IMR-90 (cell line): ENCODE data around the gene GRN. TPM values are rescaled to one million over a fixed set of nuclear protein-coding genes. Genes with fewer than 3 reads are reported as not detected.

Source experiments
- ATAC-seq: fragments of 200-7000 bp; cut with Tn5 transposase; 2 replicates; pipeline ENCODE4 v1.9.1; 2020; ENCODE audit warnings: low read depth, mild to moderate bottlenecking, moderate library complexity
- BruUV-seq: library from RNA; stranded (reverse); fragments of 400-500 nt; replicated peaks from 2 replicates; lab custom pipeline; 2021; lab: Mats Ljungman, UMichigan
- CTCF ChIA-PET: fragments of 300-600 bp; formaldehyde crosslinking; extraction: SDS; loops from one replicate; lab custom pipeline; 2021; ENCODE audit warnings: antibody characterized with exemption; lab: Yijun Ruan, JAX
- POLR2A ChIA-PET: fragments of 300-600 bp; sonication (Branson Sonifier 250); formaldehyde crosslinking; loops from one replicate; lab custom pipeline; 2022; ENCODE audit warnings: antibody characterized with exemption; ENCODE audit not compliant: unreplicated experiment; lab: Charles Lee
- DNase-seq: peaks from one replicate; pipeline ENCODE4 v3.0.0; 2013
- H2AFZ ChIP-seq: replicated peaks from 2 replicates; pipeline ENCODE3; 2013; ENCODE audit warnings: low read length, mild to moderate bottlenecking; ENCODE audit not compliant: poor library complexity
- H2AK5ac ChIP-seq: 2 replicates; pipeline ENCODE4 v1.6.1; 2013; ENCODE audit warnings: low read depth, low read length, inconsistent platforms
- H2AK9ac ChIP-seq: replicated peaks from 2 replicates; pipeline ENCODE3; 2013; ENCODE audit warnings: mild to moderate bottlenecking, low read depth, low read length, moderate library complexity; ENCODE audit not compliant: poor library complexity
- H2BK120ac ChIP-seq: 2 replicates; pipeline ENCODE4 v1.6.1; 2013; ENCODE audit warnings: low read depth, low read length, inconsistent platforms
- H2BK15ac ChIP-seq: 3 replicates; pipeline ENCODE4 v1.6.1; 2013; ENCODE audit warnings: low read depth, low read length, inconsistent platforms
- H2BK20ac ChIP-seq: 2 replicates; pipeline ENCODE4 v1.6.1; 2013; ENCODE audit warnings: low read depth, mild to moderate bottlenecking, inconsistent platforms, low read length, moderate library complexity
- H2BK5ac ChIP-seq: 2 replicates; pipeline ENCODE4 v1.6.1; 2013; ENCODE audit warnings: mild to moderate bottlenecking, low read depth, low read length, inconsistent platforms; ENCODE audit not compliant: poor library complexity, severe bottlenecking
- H3K14ac ChIP-seq: replicated peaks from 2 replicates; pipeline ENCODE4 v1.6.1; 2013; ENCODE audit warnings: low read depth, low read length, inconsistent platforms
- H3K18ac ChIP-seq: 2 replicates; pipeline ENCODE4 v1.6.1; 2013; ENCODE audit warnings: low read depth, low read length, control low read depth
- H3K23ac ChIP-seq: 2 replicates; pipeline ENCODE4 v1.6.1; 2013; ENCODE audit warnings: low read depth, low read length, inconsistent platforms
- H3K27ac ChIP-seq: 2 replicates; pipeline ENCODE4 v1.5.1; 2013; ENCODE audit warnings: mild to moderate bottlenecking, control low read depth, low read length; ENCODE audit not compliant: insufficient read depth
- H3K27me3 ChIP-seq: 2 replicates; pipeline ENCODE4 v1.6.1; 2013; ENCODE audit warnings: low read length; ENCODE audit not compliant: control insufficient read depth, insufficient read depth
- H3K36me3 ChIP-seq: 2 replicates; pipeline ENCODE4 v1.6.1; 2013; ENCODE audit warnings: low read length, mixed read lengths; ENCODE audit not compliant: control insufficient read depth, insufficient read depth
- H3K4ac ChIP-seq: 2 replicates; pipeline ENCODE4 v1.6.1; 2013; ENCODE audit warnings: low read depth, low read length, inconsistent platforms
- H3K4me1 ChIP-seq: 2 replicates; pipeline ENCODE4 v1.6.1; 2013; ENCODE audit warnings: low read length, mixed read lengths; ENCODE audit not compliant: control insufficient read depth, insufficient read depth
- H3K4me2 ChIP-seq: 2 replicates; pipeline ENCODE4 v1.6.1; 2013; ENCODE audit warnings: low read depth, mild to moderate bottlenecking, control low read depth, low read length, moderate library complexity
- H3K4me3 ChIP-seq: 2 replicates; pipeline ENCODE4 v1.5.1; 2013; ENCODE audit warnings: low read depth, mild to moderate bottlenecking, control low read depth, low read length, moderate library complexity; ENCODE audit not compliant: insufficient read depth
- H3K56ac ChIP-seq: 2 replicates; pipeline ENCODE4 v1.6.1; 2013; ENCODE audit warnings: low read length, inconsistent platforms; ENCODE audit not compliant: insufficient read depth; ENCODE audit errors: extremely low read depth
- H3K79me1 ChIP-seq, 2 experiments: 2 replicates each; pipeline ENCODE4 v1.6.1; 2013; ENCODE audit warnings: low read length in 2 of 2, inconsistent platforms in 1 of 2, low read depth in 1 of 2
- H3K9ac ChIP-seq: 2 replicates; pipeline ENCODE4 v1.6.1; 2013; ENCODE audit warnings: low read depth, low read length, control low read depth
- H3K9me1 ChIP-seq: 2 replicates; pipeline ENCODE4 v1.6.1; 2013; ENCODE audit warnings: low read length, inconsistent platforms; ENCODE audit not compliant: insufficient read depth
- H3K9me3 ChIP-seq: 2 replicates; pipeline ENCODE4 v1.6.1; 2013; ENCODE audit warnings: low read length; ENCODE audit not compliant: control insufficient read depth, insufficient read depth
- H4K20me1 ChIP-seq: 2 replicates; pipeline ENCODE4 v1.6.1; 2013; ENCODE audit warnings: low read length, inconsistent platforms; ENCODE audit not compliant: insufficient read depth
- H4K5ac ChIP-seq: 2 replicates; pipeline ENCODE4 v1.6.1; 2013; ENCODE audit warnings: mild to moderate bottlenecking, low read depth, low read length, control low read depth
- H4K8ac ChIP-seq, 2 experiments: 2 replicates each; pipeline ENCODE4 v1.6.1; 2013; ENCODE audit warnings: low read depth in 2 of 2, low read length in 2 of 2, control low read depth in 1 of 2, inconsistent platforms in 1 of 2
- H4K91ac ChIP-seq: 2 replicates; pipeline ENCODE4 v1.6.1; 2013; ENCODE audit warnings: low read depth, low read length, inconsistent platforms; ENCODE audit not compliant: insufficient read depth
- BHLHE40 ChIP-seq: fragments of 150-350 bp; IDR thresholded peaks from 2 replicates; pipeline ENCODE4 v1.6.1; 2016; ENCODE audit warnings: mild to moderate bottlenecking, low read depth, low read length
- CEBPB ChIP-seq: IDR thresholded peaks from 2 replicates; pipeline ENCODE4 v1.6.1; 2012; ENCODE audit warnings: low read depth, low read length, improper control_type of control experiment
- CHD1 ChIP-seq: IDR thresholded peaks from 2 replicates; pipeline ENCODE4 v1.6.1; 2012; ENCODE audit warnings: low read depth, low read length, improper control_type of control experiment
- CTCF ChIP-seq: conservative IDR thresholded peaks from 2 replicates; pipeline ENCODE4 v1.5.1; 2012; ENCODE audit warnings: mild to moderate bottlenecking, low read depth, low read length, improper control_type of control experiment
- FOS ChIP-seq: fragments of 150-350 bp; IDR thresholded peaks from 2 replicates; pipeline ENCODE4 v1.6.1; 2016; ENCODE audit warnings: low read depth, low read length
- MAFK ChIP-seq: IDR thresholded peaks from 2 replicates; pipeline ENCODE4 v1.6.1; 2012; ENCODE audit warnings: low read depth, low read length, improper control_type of control experiment
- MAZ ChIP-seq: IDR thresholded peaks from 2 replicates; pipeline ENCODE4 v1.6.1; 2012; ENCODE audit warnings: low read depth, mild to moderate bottlenecking, low read length, improper control_type of control experiment, moderate library complexity, borderline replicate concordance
- MXI1 ChIP-seq: IDR thresholded peaks from 2 replicates; pipeline ENCODE4 v1.6.1; 2012; ENCODE audit warnings: low read depth, mild to moderate bottlenecking, low read length, moderate library complexity, borderline replicate concordance
- NFE2L2 ChIP-seq: fragments of 150-350 bp; IDR thresholded peaks from 2 replicates; pipeline ENCODE4 v1.6.1; 2016; ENCODE audit warnings: low read depth, mild to moderate bottlenecking, low read length
- POLR2A ChIP-seq: IDR thresholded peaks from 2 replicates; pipeline ENCODE4 v1.6.1; 2012; ENCODE audit warnings: mild to moderate bottlenecking, low read depth, low read length
- RAD21 ChIP-seq: IDR thresholded peaks from 2 replicates; pipeline ENCODE4 v1.6.1; 2012; ENCODE audit warnings: low read length, improper control_type of control experiment
- RCOR1 ChIP-seq: IDR thresholded peaks from 2 replicates; pipeline ENCODE4 v1.6.1; 2012; ENCODE audit warnings: mild to moderate bottlenecking, low read length, improper control_type of control experiment; ENCODE audit not compliant: insufficient replicate concordance
- RFX5 ChIP-seq: IDR thresholded peaks from 2 replicates; pipeline ENCODE4 v1.8.0; 2012; ENCODE audit warnings: low read depth, mild to moderate bottlenecking, low read length, moderate library complexity
- SMC3 ChIP-seq: fragments of 150-350 bp; IDR thresholded peaks from 2 replicates; pipeline ENCODE4 v1.6.1; 2016; ENCODE audit warnings: low read depth, mild to moderate bottlenecking, antibody characterized with exemption, low read length, moderate library complexity
- USF2 ChIP-seq: fragments of 150-350 bp; IDR thresholded peaks from 2 replicates; pipeline ENCODE4 v1.6.1; 2017; ENCODE audit warnings: mild to moderate bottlenecking, antibody characterized with exemption, low read length, low read depth
- WGBS, 2 experiments: methylation state at CpG; one replicate each; pipeline versions ENCODE4 v1.1.5 to v1.1.7; 2013; ENCODE audit warnings: missing lambda C conversion rate in 2 of 2; ENCODE audit not compliant: insufficient read length in 1 of 2; ENCODE audit errors: extremely low coverage in 2 of 2; 5-methylcytosine and 5-hydroxymethylcytosine counted together
- dilution Hi-C: fragments of 300-500 bp; cut with HindIII; formaldehyde crosslinking; loops from one replicate; pipeline ENCODE4 v1.14.3; 2018; ENCODE audit warnings: low sequenced_read_pairs; ENCODE audit not compliant: unreplicated experiment
- in situ Hi-C: fragments of 300-500 bp; cut with MboI; formaldehyde crosslinking; loops from 3 replicates; pipeline ENCODE4 v1.14.3; 2019; ENCODE audit warnings: low sequenced_read_pairs, inconsistent platforms, mixed read lengths
- intact Hi-C: fragments of 100-400 bp; cut with micrococcal nuclease; formaldehyde crosslinking; loops from 2 replicates; pipeline ENCODE4 v1.10.0; 2022
- polyA plus RNA-seq, 3 experiments: library from polyadenylated mRNA; depleted of rRNA; stranded (reverse); fragments of >200 nt; gene quantifications; 2 replicates each; pipeline ENCODE4 v1.2.3, GENCODE V29; 2012; ENCODE audit warnings: low replicate concordance in 1 of 3
- total RNA-seq: library from RNA; depleted of rRNA; stranded (reverse); fragments of >200 nt; gene quantifications from 2 replicates; pipeline ENCODE4 v1.2.3, GENCODE V29; 2012
- TF ChIP-seq, protein P1 (sequence below): fragments of 150-350 bp; IDR thresholded peaks from 2 replicates; pipeline ENCODE4 v1.6.1; 2016; ENCODE audit warnings: low read depth, mild to moderate bottlenecking, low read length, moderate library complexity, borderline replicate concordance

The GRN gene
- total and polyA plus RNA-seq, 2 of the 4 experiments (the other 2 are of a cell fraction): 38.9 to 494 TPM

DNA sequence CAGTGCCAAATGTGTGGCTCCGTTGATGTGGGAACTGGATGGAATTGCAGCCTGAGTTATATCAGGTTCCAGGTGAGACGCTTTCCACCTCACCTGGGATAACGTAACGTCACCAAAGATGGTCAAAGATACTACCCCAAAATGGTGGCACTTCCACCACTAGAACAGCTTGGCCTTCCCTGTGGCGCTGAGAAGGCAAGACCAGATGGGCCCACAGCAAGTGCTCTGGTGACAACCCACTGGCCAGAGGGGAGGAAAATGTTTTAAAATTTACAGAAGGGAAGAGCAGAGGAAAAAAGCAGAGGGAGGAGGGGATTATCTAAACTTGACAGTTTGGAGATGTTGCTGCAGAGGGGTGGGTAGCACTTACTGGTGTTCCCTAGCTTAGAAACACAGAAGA, 51.8 kb downstream of the GRN start:
- H2BK20ac ChIP-seq: no peak overlapping the region
- H3K4me3 ChIP-seq: no peak overlapping the region
- H3K9ac ChIP-seq: no peak overlapping the region
- H3K9me3 ChIP-seq: no peaks in the 10 kb centered on the region
- no peak overlapping the region for H4K91ac ChIP-seq
- H3K56ac ChIP-seq: no peak overlapping the region
- H3K36me3 ChIP-seq: peaks cover 45% of the 10 kb centered on the region
- TF ChIP-seq FOS (no peak), RCOR1 (no peak), CEBPB (no peak), MAFK (no peak), USF2 (no peak), BHLHE40 (no peak), SMC3 (no peak), RFX5 (no peak), MXI1 (no peak), CTCF (no peak), RAD21 (no peak), NFE2L2 (no peak), CHD1 (no peak), POLR2A (no peak), MAZ (no peak)
- TF ChIP-seq, protein P1, sequence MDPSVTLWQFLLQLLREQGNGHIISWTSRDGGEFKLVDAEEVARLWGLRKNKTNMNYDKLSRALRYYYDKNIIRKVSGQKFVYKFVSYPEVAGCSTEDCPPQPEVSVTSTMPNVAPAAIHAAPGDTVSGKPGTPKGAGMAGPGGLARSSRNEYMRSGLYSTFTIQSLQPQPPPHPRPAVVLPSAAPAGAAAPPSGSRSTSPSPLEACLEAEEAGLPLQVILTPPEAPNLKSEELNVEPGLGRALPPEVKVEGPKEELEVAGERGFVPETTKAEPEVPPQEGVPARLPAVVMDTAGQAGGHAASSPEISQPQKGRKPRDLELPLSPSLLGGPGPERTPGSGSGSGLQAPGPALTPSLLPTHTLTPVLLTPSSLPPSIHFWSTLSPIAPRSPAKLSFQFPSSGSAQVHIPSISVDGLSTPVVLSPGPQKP: no peak
- WGBS, 2 experiments: no CpG with 5 or more reads among the region's 5 CpGs
- H2BK120ac ChIP-seq: no peak overlapping the region
- no TSS peak for BruUV-seq
- CTCF ChIA-PET: interaction anchor here (1.3 to 1.6 kb wide), 2 partner anchors 126 to 127 kb away, joined by 3 to 4 read pairs; no protein-coding TSS in a partner anchor
- in situ Hi-C loops (no loop called here), dilution Hi-C loops (no loop called here), intact Hi-C loops (no loop called here)
- H3K27me3 ChIP-seq: no peaks in the 10 kb centered on the region
- H2BK5ac ChIP-seq: no peak overlapping the region
- H3K18ac ChIP-seq: no peak overlapping the region
- H2BK15ac ChIP-seq: no peak overlapping the region
- no peak overlapping the region for H2AK9ac ChIP-seq
- no peak overlapping the region for H2AK5ac ChIP-seq
- H3K4me1 ChIP-seq: no peaks in the 10 kb centered on the region
- H3K4ac ChIP-seq: no peak overlapping the region
- H3K4me2 ChIP-seq: no peak overlapping the region
- no peak for DNase-seq
- no peak overlapping the region for H3K23ac ChIP-seq
- H3K14ac ChIP-seq: no peak overlapping the region
- H4K8ac ChIP-seq: no peak overlapping the region
- H4K20me1 ChIP-seq: peaks cover 3% of the 10 kb centered on the region
- H4K5ac ChIP-seq: no peak overlapping the region
- peaks cover 0 to 28% of the 10 kb centered on the region in 2 experiments; a peak in 2 of 4 replicates for H3K79me1 ChIP-seq
- H3K27ac ChIP-seq: no peak overlapping the region
- POLR2A ChIA-PET: no interaction called here
- no peak for ATAC-seq
- H3K9me1 ChIP-seq: peaks cover 8% of the 10 kb centered on the region
- H2AFZ ChIP-seq: no peak overlapping the region
